ENCODE results near the gene ERAP2. TPM values are rescaled to one million over a fixed set of nuclear protein-coding genes. Genes with fewer than 3 reads are reported as not detected.

The ERAP2 gene
- total and polyA plus RNA-seq, 2 of the 13 experiments (the other 11 are each of a cell fraction or from before 2014, with no cell fraction given) = 12.8 to 16.6 TPM

DNA sequence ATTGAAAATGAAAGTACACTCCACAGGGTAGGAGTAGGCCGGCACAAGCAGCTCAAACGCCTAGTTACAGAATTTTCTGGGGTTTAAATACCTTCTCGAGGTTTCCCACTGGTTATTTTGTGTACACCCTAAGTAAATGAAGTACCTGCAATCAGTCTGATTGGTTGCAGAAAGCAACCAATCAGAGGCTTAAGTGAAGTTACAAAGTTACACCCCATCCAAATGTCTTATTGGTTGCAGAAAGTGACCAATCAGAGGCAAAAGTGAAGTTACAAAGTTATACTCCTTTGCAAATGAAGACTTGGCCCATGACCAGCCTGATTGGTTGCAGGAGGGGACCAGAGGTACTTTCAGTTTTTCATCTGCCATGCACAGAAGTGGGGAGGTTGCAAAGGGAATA is 33.2 kb upstream of the ERAP2 start:
- WGBS (ENCODE audit: low lambda C conversion rate) = 23% methylated on average over 3 of the region's 3 CpGs
- POLR2A ChIA-PET = no interaction called here

DNA sequence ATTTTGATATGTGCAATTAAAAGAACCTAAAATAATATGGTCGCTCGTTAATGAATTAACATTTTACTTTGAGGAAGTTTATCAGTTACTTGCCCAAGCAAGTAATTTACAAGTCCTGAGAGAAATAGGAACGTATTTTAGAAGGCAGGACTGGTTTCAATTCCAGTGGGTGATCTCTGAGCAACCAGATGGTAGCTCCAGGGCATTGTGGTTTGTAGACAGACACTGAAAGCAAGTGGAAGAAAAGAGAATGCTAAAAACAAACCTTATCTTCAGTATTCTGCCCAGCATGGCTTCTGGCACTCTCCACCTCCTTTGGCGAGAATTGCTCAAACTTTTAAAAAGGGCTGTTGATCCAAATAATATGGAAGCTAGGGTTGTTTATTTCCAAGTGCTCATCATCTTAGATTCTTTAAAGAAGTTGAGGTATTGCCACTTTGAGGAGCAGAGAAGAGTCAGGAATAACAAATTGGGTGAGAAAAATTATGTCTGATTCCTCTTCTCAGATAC is 31.8 kb upstream of the ERAP2 start:
- Histone ChIP-seq H4K20me1 (ENCODE audit: insufficient read depth, low read length) (no peaks in the 10 kb centered on the region), H3K4me3 (replicated peaks in 1 of 3; ENCODE audit: insufficient read depth in 1 of 3, low read depth in 2 of 3, low read length in 3 of 3) (no peak overlapping the region), H3K4me1 (ENCODE audit: insufficient read depth, low read length) (no peaks in the 10 kb centered on the region), H3K27ac (ENCODE audit: extremely low read length, insufficient read depth, low read length) (no peak overlapping the region), H3K4me2 (ENCODE audit: low read depth, low read length) (no peak overlapping the region), H2AFZ (ENCODE audit: low read length) (no peak overlapping the region), H3K36me3 (replicated peaks in 1 of 2; ENCODE audit: control insufficient read depth in 1 of 2, insufficient read depth in 2 of 2, low read length in 2 of 2) (no peaks in the 10 kb centered on the region), H3K9ac (ENCODE audit: insufficient read depth, low read depth, low read length) (no peak overlapping the region), H3K27me3 (ENCODE audit: control insufficient read depth in 1 of 2, insufficient read depth in 2 of 2, low read length in 2 of 2) (no peaks in the 10 kb centered on the region), H3K79me2 (ENCODE audit: insufficient read depth, low read length) (no peaks in the 10 kb centered on the region), H3K9me3 (ENCODE audit: low read length) (no peaks in the 10 kb centered on the region)
- ATAC-seq (no peak), DNase-seq (ENCODE audit: low spot score) (no peak), FAIRE-seq (no peak)
- in situ Hi-C loops (cut with HindIII; ENCODE audit: extremely low pct_ligation_motif_present, low pct_unique_long_range_greater_than_20kb) (no loop called here), intact Hi-C loops (cut with micrococcal nuclease; ENCODE audit: unreplicated experiment) (no loop called here)
- 52% methylated on average over 4 of the region's 4 CpGs for WGBS (ENCODE audit: low lambda C conversion rate)
- ChIA-PET POLR2A (interaction anchor here (0.9 kb wide), 1 partner anchor 36 kb away, joined by 3 read pairs; no protein-coding TSS in a partner anchor), CTCF (ENCODE audit: low intra/inter-chr PET ratio, low total read pairs) (no interaction called here)
- TF ChIP-seq ZNF746 (CRISPR knock-in tag; IDR thresholded peaks at IDR 0.05) = no peak
- no peak for TF ChIP-seq YEATS2 (CRISPR knock-in tag; IDR thresholded peaks at IDR 0.05; ENCODE audit: borderline replicate concordance)
- BruUV-seq (replicated peaks) = no TSS peak

More for the DNA sequence above, 33.2 kb upstream of the ERAP2 start:
- H3K79me2 ChIP-seq (ENCODE audit: insufficient read depth, low read length) = no peaks in the 10 kb centered on the region
- intact Hi-C loops (cut with micrococcal nuclease; ENCODE audit: unreplicated experiment) (no loop called here), in situ Hi-C loops (cut with HindIII; ENCODE audit: extremely low pct_ligation_motif_present, low pct_unique_long_range_greater_than_20kb) (no loop called here)
- TF ChIP-seq ATRX (CRISPR knock-in tag; IDR thresholded peaks at IDR 0.05; ENCODE audit: borderline replicate concordance) (no peak), NFYB (CRISPR knock-in tag; IDR thresholded peaks at IDR 0.05) (0 out of 2 replicates have a peak, but pooled peaks have one; percentile 20)
- BruUV-seq (replicated peaks) = no TSS peak
- H3K4me3 ChIP-seq (replicated peaks in 1 of 3; ENCODE audit: insufficient read depth in 1 of 3, low read depth in 2 of 3, low read length in 3 of 3) = no peak overlapping the region
- H3K4me1 ChIP-seq (ENCODE audit: insufficient read depth, low read length) = no peaks in the 10 kb centered on the region
- H2AFZ ChIP-seq (ENCODE audit: low read length) = no peak overlapping the region
- no peak overlapping the region for H3K9ac ChIP-seq (ENCODE audit: insufficient read depth, low read depth, low read length)
- no peaks in the 10 kb centered on the region for H3K9me3 ChIP-seq (ENCODE audit: low read length)
- H3K36me3 ChIP-seq (replicated peaks in 1 of 2; ENCODE audit: control insufficient read depth in 1 of 2, insufficient read depth in 2 of 2, low read length in 2 of 2) = no peaks in the 10 kb centered on the region
- CTCF ChIA-PET (ENCODE audit: low intra/inter-chr PET ratio, low total read pairs) = no interaction called here
- H3K4me2 ChIP-seq (ENCODE audit: low read depth, low read length) = 0 out of 2 replicates have a peak overlapping the region, but pooled peaks have one; percentile 18
- ATAC-seq (no peak), DNase-seq (ENCODE audit: low spot score) (no peak), FAIRE-seq (no peak)
- H3K27me3 ChIP-seq (ENCODE audit: control insufficient read depth in 1 of 2, insufficient read depth in 2 of 2, low read length in 2 of 2) = no peaks in the 10 kb centered on the region
- H4K20me1 ChIP-seq (ENCODE audit: insufficient read depth, low read length) = no peaks in the 10 kb centered on the region
- no peak overlapping the region for H3K27ac ChIP-seq (ENCODE audit: extremely low read length, insufficient read depth, low read length)

Measured in HepG2 (cell line).